RKO (cell line): ENCODE results near the gene DNAJC17.

ENCODE experiments used
- DNase-seq: peaks from one replicate; pipeline ENCODE4 v3.0.0-alpha.2; 2016; ENCODE audit warnings: low spot score

DNAJC17 gene

DNA sequence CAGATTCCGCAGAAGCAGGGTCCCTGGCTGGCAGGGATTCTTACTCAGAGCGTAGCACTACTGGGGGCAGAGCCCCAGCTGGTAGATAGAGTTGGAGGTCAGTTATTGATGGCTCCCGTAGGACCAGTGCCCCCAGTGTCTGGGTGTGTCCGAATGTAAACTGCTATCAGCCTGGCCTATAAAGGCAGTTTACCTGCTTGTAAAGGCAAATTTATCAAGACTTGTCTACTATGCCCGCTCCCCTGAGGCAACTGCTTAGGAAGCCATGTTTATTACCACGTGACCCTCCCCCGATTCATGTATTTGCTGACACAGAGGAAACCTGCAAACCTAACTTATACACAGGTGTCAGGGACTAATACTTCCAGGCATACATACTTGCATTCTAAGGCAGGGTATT is 21.8 kb upstream of the DNAJC17 start:
- DNase-seq = no peak

- no peak for DNase-seq
Measured at GRCh38 chr15:40828447-40829036, 21.3 kb upstream of the DNAJC17 start, which contains the start of gene PPP1R14D. Gene PPP1R14D, minus strand, starts transcription at chr15:40828708. Its CDS starts 67 bp downstream, at chr15:40828641.

GRCh38 chr15:40826423-40827075 is 19.3 kb upstream of the DNAJC17 start:
- no peak for DNase-seq

GRCh38 chr15:40825661-40826422 is 18.6 kb upstream of the DNAJC17 start:
- DNase-seq = no peak

GRCh38 chr15:40823572-40824343 is 16.5 kb upstream of the DNAJC17 start:
- DNase-seq = peak; percentile 20

DNA sequence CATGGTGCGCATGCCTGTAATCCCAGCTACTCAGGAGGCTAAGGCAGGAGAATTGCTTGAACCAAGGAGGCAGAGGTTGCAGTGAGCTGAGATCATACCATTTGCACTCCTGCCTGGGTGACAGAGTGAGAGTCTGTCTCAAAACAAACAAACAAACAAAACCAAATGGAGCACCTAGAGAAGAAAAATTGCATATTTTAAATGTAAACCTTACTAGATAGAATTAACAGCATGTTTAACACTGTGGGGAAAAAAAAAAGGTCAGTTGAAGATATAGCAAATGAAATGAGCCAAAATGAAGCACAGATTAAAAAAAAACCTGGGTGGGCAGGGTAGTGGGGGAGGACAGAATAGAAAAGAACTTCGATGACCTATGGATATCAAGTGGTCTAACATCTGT is 13.9 kb upstream of the DNAJC17 start:
- no peak for DNase-seq

DNA sequence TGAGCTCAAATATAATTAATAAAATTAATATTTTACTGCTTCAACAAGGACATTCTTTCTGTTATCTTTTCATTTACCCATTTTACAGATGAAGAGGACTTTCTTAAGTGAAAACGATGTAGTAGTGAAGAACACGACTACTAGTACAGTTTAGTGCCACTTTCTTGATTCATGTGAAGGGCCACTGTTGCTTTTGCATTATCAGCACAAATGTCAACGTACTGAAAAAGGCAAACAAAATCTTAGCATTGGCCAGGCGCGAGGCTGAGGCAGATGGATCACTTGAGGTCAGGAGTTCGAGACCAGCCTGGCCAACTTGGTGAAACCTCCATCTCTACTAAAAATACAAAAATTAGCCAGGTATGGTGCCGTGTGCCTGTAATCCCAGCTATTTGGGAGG is 11.8 kb upstream of the DNAJC17 start:
- DNase-seq = no peak

GRCh38 chr15:40815042-40815698 is 7.9 kb upstream of the DNAJC17 start:
- no peak for DNase-seq

- DNase-seq = no peak
Measured at GRCh38 chr15:40812721-40813425, 5.6 kb upstream of the DNAJC17 start.

- no peak for DNase-seq
Measured at GRCh38 chr15:40808861-40809450, 1.7 kb upstream of the DNAJC17 start.

DNA sequence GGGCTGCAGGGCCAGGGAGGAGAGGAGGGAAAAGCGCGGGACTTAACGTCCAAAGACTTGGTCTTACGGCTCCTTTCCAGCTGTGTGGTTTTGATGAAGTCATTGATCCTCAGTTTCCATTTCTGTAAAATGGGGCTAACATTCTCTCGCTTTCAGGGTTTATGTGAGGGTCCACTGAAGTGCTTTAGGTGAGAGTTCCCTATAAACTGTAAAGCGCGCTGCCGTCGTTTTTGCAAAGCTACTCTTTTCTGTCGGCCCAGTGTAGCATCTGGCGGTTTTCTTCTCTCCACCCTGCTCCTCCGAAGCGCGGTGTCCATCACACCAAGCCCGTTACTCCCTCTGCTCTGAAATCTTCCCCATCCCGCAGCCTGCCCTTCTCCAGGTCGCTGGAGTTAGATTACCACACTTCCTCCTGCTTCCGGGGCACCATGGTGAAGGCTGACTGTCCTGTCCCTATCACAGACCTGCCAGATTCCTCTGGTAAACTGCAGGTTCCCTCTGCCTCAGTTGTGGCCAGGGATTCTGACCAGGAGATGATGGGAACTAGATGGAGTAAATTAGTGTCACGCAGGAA is 702 bp upstream of the DNAJC17 start:
- DNase-seq = peak; percentile 72

DNA sequence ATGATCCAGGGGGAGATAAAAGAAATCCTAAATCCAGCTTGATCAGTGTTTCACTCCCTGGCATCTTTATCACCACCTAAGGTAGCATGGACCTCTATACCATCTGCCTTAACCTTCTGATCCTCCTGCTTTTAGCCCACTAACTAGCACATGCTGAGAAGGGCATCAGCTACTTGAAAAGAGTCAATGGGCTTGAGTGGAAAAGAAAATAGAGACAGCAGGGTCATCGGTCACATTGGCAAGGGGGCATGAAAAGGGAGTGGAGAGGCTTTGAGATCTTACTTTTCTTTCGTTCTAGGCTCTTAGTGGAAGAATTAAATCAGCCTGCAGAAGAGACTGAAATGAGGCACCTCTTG is 623 bp downstream of the DNAJC17 start:
- DNase-seq = no peak

DNA sequence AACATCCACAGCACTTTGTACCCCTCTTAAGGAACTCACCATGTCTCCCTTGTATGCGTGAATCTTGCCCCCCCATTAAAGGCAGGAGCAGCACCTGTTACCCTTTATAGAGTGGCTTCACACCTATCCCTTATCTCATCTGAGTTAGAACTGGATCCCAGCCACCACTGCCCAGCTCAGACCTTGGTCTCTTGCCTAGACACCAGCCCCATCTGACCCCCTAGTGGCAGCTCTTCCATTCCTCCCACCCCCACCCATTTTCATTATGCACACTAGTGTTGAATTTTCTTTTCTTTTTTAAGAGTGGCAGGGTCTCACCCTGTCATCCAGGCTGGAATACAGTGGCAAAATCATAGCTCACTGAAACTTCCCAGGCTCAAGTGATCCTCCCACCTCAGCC is 3.6 kb downstream of the DNAJC17 start:
- no peak for DNase-seq

- DNase-seq = no peak
Measured at GRCh38 chr15:40803076-40803475, 4.2 kb downstream of the DNAJC17 start.

- no peak for DNase-seq
Measured at GRCh38 chr15:40799523-40799922, 7.8 kb downstream of the DNAJC17 start.

DNA sequence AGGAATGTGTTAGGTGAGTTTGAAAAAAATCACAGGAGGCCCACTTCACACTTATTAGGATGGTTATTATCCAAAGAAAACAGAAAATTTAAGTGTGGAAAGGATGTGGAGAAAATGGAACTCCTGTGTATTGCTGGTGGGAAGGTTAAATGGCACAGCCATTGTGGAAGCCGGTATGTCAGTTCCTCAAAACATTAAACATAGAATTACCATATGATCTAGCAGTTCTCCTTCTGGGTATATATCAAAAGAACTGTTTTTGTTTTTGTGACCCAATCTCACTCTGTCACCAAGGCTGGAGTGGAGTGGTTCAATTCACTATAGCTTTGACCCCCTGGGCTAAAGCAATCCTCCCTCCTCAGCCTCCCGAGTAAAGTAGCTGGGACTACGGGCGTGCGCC is 10.8 kb downstream of the DNAJC17 start:
- no peak for DNase-seq

- no peak for DNase-seq
Measured at GRCh38 chr15:40796041-40796440, 11.2 kb downstream of the DNAJC17 start.

DNA sequence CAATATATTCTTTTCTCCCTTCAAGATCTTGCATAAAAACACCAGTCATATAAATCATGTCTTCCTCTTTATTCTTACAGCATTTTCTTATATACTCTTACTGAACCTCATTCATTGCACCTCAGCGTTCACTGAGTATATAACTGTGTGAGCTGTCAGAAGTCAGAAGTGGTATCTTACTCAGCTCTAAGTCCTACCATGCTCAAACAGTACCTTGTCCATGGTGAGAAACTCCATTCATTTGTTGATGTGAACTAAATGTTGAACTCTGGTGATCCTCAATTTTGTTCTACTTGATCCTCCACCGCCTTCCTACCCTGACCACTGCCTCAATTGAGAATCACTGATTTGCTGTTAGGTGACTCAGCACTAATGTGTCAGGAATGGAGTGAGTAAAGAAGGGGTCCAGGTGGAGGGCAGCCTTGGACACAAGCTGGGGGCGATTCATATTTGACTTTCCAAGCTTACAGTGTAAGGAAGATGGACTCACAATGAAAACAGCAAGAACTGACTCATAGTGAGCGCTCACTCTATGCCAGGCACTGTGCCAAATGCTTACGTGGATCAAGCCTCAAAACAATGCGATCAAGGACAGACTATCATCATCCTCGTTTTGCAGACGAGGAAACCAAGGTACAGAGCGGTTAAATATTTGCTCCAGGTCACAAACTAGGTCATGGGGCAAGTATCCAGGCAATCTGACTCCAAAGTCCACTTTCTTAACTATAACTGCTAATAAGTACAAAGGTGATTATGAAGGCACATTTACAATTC is 13.9 kb downstream of the DNAJC17 start:
- DNase-seq = peak; percentile 96

DNA sequence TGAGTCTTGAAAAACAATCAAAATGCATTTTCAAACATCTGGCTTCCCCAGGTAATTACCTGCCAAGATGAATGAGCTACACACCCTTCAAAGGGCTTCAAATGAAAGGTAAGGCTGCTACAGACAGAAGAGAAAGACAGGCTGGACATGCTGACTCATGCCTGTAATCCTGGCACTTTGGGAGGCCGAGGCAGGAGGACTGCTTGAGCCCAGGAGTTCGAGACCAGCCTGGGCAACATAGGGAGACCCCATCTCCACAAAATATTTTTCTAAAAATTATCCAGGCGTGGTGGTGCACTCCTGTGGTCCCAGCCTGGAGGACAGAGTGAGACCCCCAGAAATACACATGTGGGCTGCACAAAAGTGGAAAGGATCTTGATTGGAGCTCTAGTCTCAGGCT is 14.9 kb downstream of the DNAJC17 start:
- no peak for DNase-seq

DNA sequence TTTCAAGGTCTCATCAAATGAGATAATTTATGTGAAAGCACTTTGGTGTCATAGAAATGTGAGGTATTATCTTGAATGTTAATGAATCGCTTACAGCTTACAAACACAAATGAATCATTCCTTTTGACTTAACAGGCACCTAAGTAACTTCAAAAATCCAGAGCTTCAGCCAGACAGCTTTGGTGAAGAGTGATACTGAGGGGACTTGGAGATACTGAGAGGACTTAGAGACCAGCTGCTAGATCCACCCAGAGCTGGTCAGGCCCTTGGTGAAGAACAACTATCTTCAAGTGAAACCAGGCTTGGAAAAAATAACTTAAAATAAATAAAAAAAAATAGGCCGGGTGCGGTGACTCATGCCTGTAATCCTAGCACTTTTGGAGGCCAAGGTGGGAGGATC is 16.6 kb downstream of the DNAJC17 start:
- peak; percentile 29 for DNase-seq
